ENCODE results near the gene PCBP3.

The PCBP3 gene

DNA sequence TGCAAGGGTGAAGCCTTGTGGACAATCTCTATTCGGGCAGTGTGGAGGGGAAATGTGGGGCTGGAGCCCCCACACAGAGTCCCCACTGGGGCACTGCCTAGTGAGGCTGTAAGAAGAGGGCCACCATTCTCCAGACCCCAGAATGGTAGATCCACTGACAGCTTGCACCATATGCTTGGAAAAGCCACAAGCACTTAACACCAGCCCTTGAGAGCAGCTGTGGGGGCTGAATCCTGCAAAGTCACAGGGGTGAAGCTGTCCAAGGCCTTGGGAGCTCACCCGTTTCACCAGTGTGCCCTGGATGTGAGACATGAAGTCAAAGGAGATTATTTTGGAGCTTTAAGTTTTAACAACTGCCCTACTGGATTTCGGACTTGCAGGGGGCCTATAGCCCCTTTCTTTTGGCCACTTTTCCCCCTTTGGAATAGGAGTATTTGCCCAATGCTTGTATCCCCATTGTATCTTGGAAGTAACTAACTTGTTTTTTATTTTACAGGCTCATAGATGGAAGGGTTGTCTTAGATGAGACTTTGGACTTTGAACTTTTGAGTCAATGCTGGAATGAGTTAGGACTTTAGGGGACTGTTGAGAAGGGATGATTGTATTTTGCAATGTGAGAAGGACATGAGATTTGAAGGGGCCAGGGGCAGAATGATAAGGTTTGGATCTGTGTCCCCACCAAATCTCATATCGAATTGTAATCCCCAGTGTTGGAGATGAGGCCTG lies 321.7 kb downstream of the PCBP3 start:
- Histone ChIP-seq H3K4me3 (replicated peaks; ENCODE audit: insufficient read depth, low read length) (no peak overlapping the region), H3K27ac (replicated peaks) (no peak overlapping the region), H3K27me3 (ENCODE audit: insufficient read depth, poor library complexity, severe bottlenecking) (no peaks in the 10 kb centered on the region)
- DNase-seq (ENCODE audit: low read depth in 1 of 2, low spot score in 1 of 2): no peak
- TF ChIP-seq, protein P1, sequence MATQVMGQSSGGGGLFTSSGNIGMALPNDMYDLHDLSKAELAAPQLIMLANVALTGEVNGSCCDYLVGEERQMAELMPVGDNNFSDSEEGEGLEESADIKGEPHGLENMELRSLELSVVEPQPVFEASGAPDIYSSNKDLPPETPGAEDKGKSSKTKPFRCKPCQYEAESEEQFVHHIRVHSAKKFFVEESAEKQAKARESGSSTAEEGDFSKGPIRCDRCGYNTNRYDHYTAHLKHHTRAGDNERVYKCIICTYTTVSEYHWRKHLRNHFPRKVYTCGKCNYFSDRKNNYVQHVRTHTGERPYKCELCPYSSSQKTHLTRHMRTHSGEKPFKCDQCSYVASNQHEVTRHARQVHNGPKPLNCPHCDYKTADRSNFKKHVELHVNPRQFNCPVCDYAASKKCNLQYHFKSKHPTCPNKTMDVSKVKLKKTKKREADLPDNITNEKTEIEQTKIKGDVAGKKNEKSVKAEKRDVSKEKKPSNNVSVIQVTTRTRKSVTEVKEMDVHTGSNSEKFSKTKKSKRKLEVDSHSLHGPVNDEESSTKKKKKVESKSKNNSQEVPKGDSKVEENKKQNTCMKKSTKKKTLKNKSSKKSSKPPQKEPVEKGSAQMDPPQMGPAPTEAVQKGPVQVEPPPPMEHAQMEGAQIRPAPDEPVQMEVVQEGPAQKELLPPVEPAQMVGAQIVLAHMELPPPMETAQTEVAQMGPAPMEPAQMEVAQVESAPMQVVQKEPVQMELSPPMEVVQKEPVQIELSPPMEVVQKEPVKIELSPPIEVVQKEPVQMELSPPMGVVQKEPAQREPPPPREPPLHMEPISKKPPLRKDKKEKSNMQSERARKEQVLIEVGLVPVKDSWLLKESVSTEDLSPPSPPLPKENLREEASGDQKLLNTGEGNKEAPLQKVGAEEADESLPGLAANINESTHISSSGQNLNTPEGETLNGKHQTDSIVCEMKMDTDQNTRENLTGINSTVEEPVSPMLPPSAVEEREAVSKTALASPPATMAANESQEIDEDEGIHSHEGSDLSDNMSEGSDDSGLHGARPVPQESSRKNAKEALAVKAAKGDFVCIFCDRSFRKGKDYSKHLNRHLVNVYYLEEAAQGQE (IDR thresholded peaks at IDR 0.05; ENCODE audit: insufficient replicate concordance, low read depth): no peak
- TF ChIP-seq GABPA (IDR thresholded peaks at IDR 0.05; ENCODE audit: low read depth) (no peak), SPI1 (IDR thresholded peaks at IDR 0.05; ENCODE audit: borderline replicate concordance, low read depth) (no peak), POLR2AphosphoS5 (IDR thresholded peaks at IDR 0.05; ENCODE audit: low read depth) (no peak)
- TF ChIP-seq, protein P2, sequence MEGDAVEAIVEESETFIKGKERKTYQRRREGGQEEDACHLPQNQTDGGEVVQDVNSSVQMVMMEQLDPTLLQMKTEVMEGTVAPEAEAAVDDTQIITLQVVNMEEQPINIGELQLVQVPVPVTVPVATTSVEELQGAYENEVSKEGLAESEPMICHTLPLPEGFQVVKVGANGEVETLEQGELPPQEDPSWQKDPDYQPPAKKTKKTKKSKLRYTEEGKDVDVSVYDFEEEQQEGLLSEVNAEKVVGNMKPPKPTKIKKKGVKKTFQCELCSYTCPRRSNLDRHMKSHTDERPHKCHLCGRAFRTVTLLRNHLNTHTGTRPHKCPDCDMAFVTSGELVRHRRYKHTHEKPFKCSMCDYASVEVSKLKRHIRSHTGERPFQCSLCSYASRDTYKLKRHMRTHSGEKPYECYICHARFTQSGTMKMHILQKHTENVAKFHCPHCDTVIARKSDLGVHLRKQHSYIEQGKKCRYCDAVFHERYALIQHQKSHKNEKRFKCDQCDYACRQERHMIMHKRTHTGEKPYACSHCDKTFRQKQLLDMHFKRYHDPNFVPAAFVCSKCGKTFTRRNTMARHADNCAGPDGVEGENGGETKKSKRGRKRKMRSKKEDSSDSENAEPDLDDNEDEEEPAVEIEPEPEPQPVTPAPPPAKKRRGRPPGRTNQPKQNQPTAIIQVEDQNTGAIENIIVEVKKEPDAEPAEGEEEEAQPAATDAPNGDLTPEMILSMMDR (IDR thresholded peaks at IDR 0.05; ENCODE audit: insufficient read depth, low read length): no peak

DNA sequence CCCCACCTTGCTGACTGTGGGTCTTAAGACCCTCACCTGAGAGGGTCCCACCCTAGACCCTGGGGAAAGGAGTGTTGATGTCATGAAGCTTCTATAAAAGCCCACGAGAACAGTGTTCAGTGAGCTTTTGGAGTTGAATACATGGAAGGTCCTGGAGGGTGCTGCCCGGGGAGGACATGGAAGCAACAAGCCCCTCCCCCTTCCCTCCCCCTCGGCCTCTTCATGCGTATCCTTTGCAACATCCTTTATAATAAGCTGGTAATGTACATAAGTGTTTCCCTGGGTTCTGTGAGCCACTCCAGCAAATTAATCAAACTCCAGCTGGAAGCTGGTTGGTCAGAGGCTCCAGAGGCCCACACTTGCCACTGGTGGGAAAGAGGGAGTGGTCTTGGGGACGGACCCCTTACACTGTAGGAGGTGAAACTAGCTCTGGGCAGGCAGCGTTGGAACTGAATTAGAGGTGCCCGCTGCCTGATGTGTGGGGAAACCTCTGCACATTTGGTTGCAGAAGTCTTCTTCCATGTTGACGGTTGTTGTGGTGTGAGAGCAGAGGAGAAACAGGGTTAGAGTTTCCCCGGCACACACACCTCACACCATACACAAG lies 323.4 kb downstream of the PCBP3 start:
- peaks cover under 1% of the 10 kb centered on the region for H3K27me3 ChIP-seq (ENCODE audit: insufficient read depth, poor library complexity, severe bottlenecking)

DNA sequence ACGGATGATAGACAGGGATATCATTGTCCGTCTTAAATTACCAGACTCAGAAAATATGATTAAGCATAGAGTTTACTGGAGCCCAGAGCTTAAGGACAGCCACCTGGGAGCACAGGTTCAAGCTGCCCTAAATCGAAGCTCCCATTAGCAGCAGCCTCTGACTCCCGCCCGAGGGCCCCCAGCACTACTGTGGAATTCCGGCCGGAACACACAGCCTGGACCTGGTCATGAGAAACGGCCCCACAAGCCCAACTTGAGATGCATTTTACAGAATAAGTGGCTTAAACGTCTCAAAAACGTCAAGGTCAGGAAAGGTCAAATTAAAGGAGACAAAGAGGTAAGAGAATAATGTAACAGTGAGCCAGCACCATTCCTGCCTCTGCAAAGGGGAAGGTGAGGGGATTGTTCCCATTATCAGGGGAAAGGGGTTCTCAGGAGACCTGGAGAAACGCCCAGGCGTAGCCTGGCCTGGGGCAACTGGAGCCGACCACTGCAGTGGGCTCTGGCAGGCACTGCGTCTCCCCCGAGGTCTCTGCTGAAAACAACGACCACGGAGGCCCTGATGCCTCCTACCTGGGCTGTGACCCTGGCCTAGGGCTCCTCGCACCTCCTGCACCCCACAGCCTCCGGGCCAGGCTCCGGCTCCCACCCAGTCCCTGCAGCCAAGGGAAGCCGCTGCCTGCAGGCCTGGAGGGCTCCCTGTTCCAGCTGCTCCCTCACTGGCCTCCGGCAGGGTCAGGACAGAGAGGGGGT lies 326.6 kb downstream of the PCBP3 start:
- H3K27me3 ChIP-seq (ENCODE audit: insufficient read depth, poor library complexity, severe bottlenecking): peaks cover 31% of the 10 kb centered on the region
- no peak overlapping the region for H3K27ac ChIP-seq (replicated peaks)
- no peak for DNase-seq (ENCODE audit: low read depth in 1 of 2, low spot score in 1 of 2)
- no peak overlapping the region for H3K4me3 ChIP-seq (replicated peaks; ENCODE audit: insufficient read depth, low read length)
- TF ChIP-seq GABPA (IDR thresholded peaks at IDR 0.05; ENCODE audit: low read depth): no peak
- TF ChIP-seq, protein P1 (IDR thresholded peaks at IDR 0.05; ENCODE audit: insufficient replicate concordance, low read depth): no peak
- TF ChIP-seq POLR2AphosphoS5 (IDR thresholded peaks at IDR 0.05; ENCODE audit: low read depth): no peak
- no peak for TF ChIP-seq SPI1 (IDR thresholded peaks at IDR 0.05; ENCODE audit: borderline replicate concordance, low read depth)
- TF ChIP-seq, protein P2 (IDR thresholded peaks at IDR 0.05; ENCODE audit: insufficient read depth, low read length): no peak

More for the DNA sequence above, 323.4 kb downstream of the PCBP3 start:
- Histone ChIP-seq H3K27ac (replicated peaks) (no peak overlapping the region), H3K4me3 (replicated peaks; ENCODE audit: insufficient read depth, low read length) (no peak overlapping the region)
- no peak for DNase-seq (ENCODE audit: low read depth in 1 of 2, low spot score in 1 of 2)
- no peak for TF ChIP-seq SPI1 (IDR thresholded peaks at IDR 0.05; ENCODE audit: borderline replicate concordance, low read depth)
- TF ChIP-seq POLR2AphosphoS5 (IDR thresholded peaks at IDR 0.05; ENCODE audit: low read depth): no peak
- TF ChIP-seq, protein P1 (IDR thresholded peaks at IDR 0.05; ENCODE audit: insufficient replicate concordance, low read depth): no peak
- TF ChIP-seq GABPA (IDR thresholded peaks at IDR 0.05; ENCODE audit: low read depth): no peak
- TF ChIP-seq, protein P2 (IDR thresholded peaks at IDR 0.05; ENCODE audit: insufficient read depth, low read length): no peak
